Measurements from ENCODE around the gene MRPL48.
A peak's percentile ranks its signal among the peaks of the same experiment; 100 is the strongest.
"Not testable (repeated sequence)": the region's sequence is repeated elsewhere in the genome, so short reads cannot be mapped to it uniquely, and the experiment has no call there.

The MRPL48 gene

GRCh38 chr11:73852049-73852448 lies 64.4 kb downstream of the MRPL48 start:
- no peak for DNase-seq

- DNase-seq = no peak
These were observed 67.0 kb downstream of the MRPL48 start for GRCh38 chr11:73854680-73855079.

DNA sequence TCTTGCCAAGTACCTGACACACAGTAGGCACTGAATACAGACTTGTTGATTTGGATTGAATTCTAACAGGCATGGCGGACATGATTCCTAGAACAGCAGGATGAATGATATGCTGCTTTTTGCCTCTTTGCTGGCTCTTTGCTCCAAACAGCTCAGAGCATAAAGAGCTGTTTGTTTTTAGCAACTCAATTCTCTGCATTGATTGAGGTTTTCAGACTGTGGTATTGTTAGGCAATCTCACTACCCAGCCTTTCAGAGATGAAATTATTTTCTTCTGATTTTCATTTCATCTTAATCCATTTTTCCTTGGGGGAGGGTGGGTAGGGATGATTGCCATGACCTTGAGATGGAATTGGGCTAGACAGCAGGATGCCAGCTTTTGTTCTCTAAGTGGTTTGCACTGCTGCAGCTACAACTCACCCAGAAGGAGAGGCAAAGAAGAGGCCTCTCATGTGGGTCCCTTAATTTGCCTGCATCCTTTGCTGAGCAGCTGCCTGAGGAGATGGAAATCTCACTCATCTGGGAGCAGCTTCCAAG lies 68.4 kb downstream of the MRPL48 start:
- no peak for DNase-seq

- DNase-seq = no peak
These were observed 72.0 kb downstream of the MRPL48 start for GRCh38 chr11:73859671-73860070.

- no peak for DNase-seq
These were observed 72.5 kb downstream of the MRPL48 start for GRCh38 chr11:73860202-73860601.

- no peak for DNase-seq
These were observed 75.3 kb downstream of the MRPL48 start for GRCh38 chr11:73862986-73863385.

- DNase-seq = no peak
These were observed 78.5 kb downstream of the MRPL48 start for GRCh38 chr11:73866095-73866579.

- DNase-seq = no peak
These were observed 78.9 kb downstream of the MRPL48 start for GRCh38 chr11:73866586-73866996.

GRCh38 chr11:73869332-73869949 lies 81.8 kb downstream of the MRPL48 start:
- DNase-seq = no peak

DNA sequence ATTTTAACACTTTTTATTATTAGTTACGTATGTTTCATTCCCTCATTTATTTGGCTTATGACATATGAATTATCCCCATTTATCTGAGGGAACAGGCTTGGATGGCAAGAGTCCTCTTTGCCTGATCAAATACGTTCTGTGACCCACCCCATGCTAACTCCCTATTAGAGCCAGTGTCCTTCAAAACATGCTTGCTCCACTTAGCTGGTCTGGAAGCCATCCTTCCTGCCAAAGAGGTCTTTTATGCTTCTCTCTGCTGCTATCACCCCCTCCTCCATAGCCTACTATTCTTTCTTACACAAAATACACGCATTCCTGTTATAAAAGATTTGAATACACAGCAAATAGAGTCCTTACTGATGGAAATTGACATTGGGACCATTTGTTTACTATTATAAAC lies 82.6 kb downstream of the MRPL48 start:
- DNase-seq = no peak

- no peak for DNase-seq
These were observed 85.2 kb downstream of the MRPL48 start for GRCh38 chr11:73872749-73873357.

GRCh38 chr11:73875380-73875779 lies 87.7 kb downstream of the MRPL48 start:
- no peak for DNase-seq

DNA sequence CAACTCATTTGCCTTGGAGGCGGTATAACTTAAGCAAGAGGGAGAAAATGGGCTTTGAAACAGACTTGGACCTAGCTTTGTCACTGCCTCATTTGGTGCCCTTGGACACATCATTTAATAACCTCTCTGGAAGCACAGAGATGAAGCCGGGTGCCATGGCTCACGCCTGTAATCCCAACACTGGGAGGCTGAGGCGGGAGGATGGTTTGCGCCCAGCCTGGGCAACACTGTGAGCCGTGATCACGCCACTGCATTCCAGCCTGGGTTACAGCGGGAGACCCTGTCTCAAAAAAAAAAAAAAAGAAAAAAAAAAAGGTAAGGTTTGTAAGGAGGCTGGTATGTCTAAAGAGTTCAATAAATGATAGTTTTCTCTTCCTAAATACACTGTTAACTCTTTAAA lies 88.2 kb downstream of the MRPL48 start:
- DNase-seq = no peak

GRCh38 chr11:73876424-73877310 lies 89.0 kb downstream of the MRPL48 start, which contains the start of the genes COA4 and PAAF1:
TSS of gene COA4 (minus strand) at chr11:73876846. CDS start at chr11:73873378, 3,468 bp downstream.
TSS of gene PAAF1 (plus strand) at chr11:73876999. CDS start at chr11:73877022, 23 bp downstream.
- DNase-seq = peak; percentile 98

DNA sequence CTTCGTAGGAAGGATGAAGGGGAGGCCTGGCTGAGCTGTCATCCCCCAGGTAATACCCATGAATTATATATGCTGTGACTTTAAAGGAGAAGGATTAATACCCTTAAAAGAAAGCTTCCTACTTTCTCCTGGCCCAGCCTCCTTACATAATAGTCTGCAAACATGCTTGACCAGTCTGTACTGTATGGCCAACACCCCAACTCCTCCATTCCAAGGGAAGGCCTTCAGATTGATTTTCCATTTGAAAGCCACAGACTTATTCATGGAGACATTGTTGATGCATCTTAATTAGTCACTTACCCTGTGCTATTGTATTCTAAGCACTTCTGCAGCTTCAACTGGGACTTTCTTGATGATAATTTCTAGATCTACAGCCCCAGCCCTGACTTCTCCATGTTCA lies 91.1 kb downstream of the MRPL48 start:
- DNase-seq = no peak

DNA sequence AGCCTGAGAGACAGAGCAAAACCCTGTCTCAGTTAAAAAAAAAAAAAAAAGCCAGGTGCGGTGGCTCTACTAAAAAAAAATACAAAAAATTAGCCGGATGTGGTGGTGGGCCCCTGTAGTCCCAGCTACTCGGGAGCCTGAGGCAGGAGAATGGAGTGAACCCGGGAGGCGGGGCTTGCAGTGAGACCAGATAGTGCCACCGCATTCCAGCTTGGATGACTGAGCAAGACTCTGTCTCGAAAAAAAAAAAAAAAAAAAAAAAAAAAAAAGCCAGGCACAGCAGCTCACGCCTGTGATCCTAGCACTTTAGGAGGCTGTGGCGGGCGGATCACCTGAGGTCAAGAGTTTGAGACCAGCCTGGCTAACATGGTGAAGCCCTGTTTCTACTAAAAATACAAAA lies 92.8 kb downstream of the MRPL48 start:
- not testable (repeated sequence) for DNase-seq

DNA sequence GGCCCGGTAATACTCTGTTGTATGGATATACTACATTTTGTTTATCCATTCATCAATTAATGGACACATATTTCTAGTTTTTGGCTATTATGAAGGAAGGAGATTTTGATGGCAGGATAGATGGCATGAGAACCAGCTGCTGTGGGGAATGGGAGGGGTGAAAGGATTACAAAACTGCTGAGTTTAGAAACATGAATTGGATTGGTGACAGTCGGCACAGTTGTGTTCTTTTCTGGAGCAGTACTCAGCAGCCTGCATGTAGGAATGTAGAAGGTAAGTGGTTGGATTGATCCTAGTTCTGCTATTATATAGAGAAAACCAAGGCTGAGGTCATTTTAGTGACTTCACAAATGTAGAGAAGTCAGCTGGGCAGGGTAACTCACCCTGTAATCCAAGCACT lies 96.2 kb downstream of the MRPL48 start:
- DNase-seq = no peak

- no peak for DNase-seq
These were observed 100.6 kb downstream of the MRPL48 start for GRCh38 chr11:73888244-73888643.

- DNase-seq = no peak
These were observed 101.3 kb downstream of the MRPL48 start for GRCh38 chr11:73889019-73889418.

DNA sequence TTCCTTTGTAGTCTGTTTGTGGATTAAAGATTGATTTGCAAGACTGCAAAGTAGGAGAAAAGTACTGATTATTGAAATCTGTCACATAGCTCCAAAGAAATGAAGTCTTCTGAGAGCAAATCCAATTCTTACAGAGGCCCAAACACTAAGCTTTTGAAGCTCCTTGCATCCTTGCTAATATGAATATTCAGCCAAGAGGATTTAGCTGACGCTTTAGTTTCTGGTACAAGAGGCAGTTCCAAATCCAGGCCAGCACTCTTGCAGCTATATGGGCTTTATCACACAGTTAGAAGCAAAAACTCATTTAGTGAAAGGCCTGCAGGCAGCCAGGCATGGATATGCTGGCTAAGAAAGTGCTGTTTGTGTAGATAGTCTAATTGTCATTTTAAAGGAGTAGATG lies 101.9 kb downstream of the MRPL48 start:
- no peak for DNase-seq

DNA sequence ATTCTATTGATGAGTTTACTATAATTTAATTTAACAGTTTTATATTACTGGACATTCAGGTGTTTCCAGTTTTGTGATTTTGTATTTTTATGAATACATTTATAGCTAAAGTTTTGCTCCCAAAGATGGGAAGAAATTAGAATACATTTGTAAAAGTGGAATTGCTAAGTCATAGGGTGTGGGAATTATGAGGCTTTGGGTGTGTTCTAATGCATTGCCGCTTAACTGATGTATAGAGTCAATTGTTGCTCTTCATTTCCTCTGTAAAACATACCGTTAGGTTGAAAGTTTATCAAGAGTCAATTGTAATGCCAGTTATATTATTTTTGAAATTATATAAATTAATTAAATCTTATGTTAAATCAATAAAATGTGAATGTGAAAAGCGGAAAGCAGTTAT lies 105.4 kb downstream of the MRPL48 start:
- no peak for DNase-seq

- DNase-seq = no peak
These were observed 107.2 kb downstream of the MRPL48 start for GRCh38 chr11:73894725-73895335.

- DNase-seq = no peak
These were observed 114.6 kb downstream of the MRPL48 start for GRCh38 chr11:73902303-73902702.
